Thoracic aorta (tissue), 2 donors: ENCODE results near the gene MOK. TPM values are rescaled to one million over a fixed set of nuclear protein-coding genes. Genes with fewer than 3 reads are reported as not detected.

Experiments used
- ATAC-seq: fragments of 150-250 bp; one replicate; pipeline ENCODE4 v1.8.0; 2017; ENCODE audit warnings: low read depth; ENCODE audit not compliant: insufficient number of reproducible peaks, low FRiP score
- DNase-seq: peaks from one replicate; pipeline ENCODE4 v3.0.0-alpha.2; 2020; ENCODE audit warnings: low spot score
- H3K27ac ChIP-seq, 2 donors: fragments of 200-600 bp; sonication (generic); 1 replicate in 1 of 2; 2 replicates in 1 of 2; pipeline ENCODE4 v1.5.1; 2016; ENCODE audit warnings: mild to moderate bottlenecking in 2 of 2, moderate library complexity in 2 of 2
- H3K27me3 ChIP-seq: fragments of 200-600 bp; sonication (generic); replicated peaks from 2 replicates; pipeline ENCODE4 v1.6.0; 2016; ENCODE audit warnings: mild to moderate bottlenecking; ENCODE audit not compliant: insufficient read depth
- H3K36me3 ChIP-seq: fragments of 200-600 bp; sonication (generic); one replicate; pipeline ENCODE4 v1.5.1; 2016
- H3K4me1 ChIP-seq, 2 donors: fragments of 200-600 bp; sonication (generic); 1 replicate in 1 of 2; 2 replicates in 1 of 2; pipeline versions ENCODE4 v1.5.1 to v1.6.0; 2016; ENCODE audit warnings: low read depth in 2 of 2, mild to moderate bottlenecking in 1 of 2; ENCODE audit not compliant: control insufficient read depth in 1 of 2
- H3K4me3 ChIP-seq: fragments of 200-600 bp; sonication (generic); 2 replicates; pipeline ENCODE4 v1.5.1; 2016; ENCODE audit warnings: mild to moderate bottlenecking
- H3K9me3 ChIP-seq: fragments of 200-600 bp; sonication (generic); 2 replicates; pipeline ENCODE4 v1.5.1; 2016
- CTCF ChIP-seq: fragments of 200-600 bp; sonication (generic); IDR thresholded peaks from one replicate; pipeline ENCODE4 v1.5.1; 2019; ENCODE audit warnings: antibody characterized with exemption
- total RNA-seq, 2 donors: library from RNA; depleted of rRNA; stranded (reverse); fragments of >200 nt; gene quantifications; one replicate each; pipeline versions ENCODE4 v1.1.0 to v1.2.3, GENCODE V29; 2016

The MOK gene
- total RNA-seq, 2 donors from 2014 or later, result 15.0 to 41.0 TPM

- ATAC-seq, result no peak
- Histone ChIP-seq H3K4me1 (no peaks in the 10 kb centered on the region), H3K27me3 (no peaks in the 10 kb centered on the region)
These were observed 81.3 kb downstream of the MOK start for GRCh38 chr14:102223682-102224081.

GRCh38 chr14:102222751-102223150 is 82.2 kb downstream of the MOK start:
- ATAC-seq (no peak), DNase-seq (no peak)
- Histone ChIP-seq H3K27ac (no peak overlapping the region), H3K4me3 (no peak overlapping the region), H3K36me3 (peaks cover 9% of the 10 kb centered on the region), H3K4me1 (no peaks in the 10 kb centered on the region), H3K9me3 (no peaks in the 10 kb centered on the region), H3K27me3 (no peaks in the 10 kb centered on the region)
- no peak for TF ChIP-seq CTCF

More at GRCh38 chr14:102223682-102224081, 81.3 kb downstream of the MOK start:
- Histone ChIP-seq H3K9me3 (no peaks in the 10 kb centered on the region), H3K27ac (no peak overlapping the region), H3K4me3 (no peak overlapping the region), H3K36me3 (peaks cover 9% of the 10 kb centered on the region)
- DNase-seq, result no peak
- no peak for TF ChIP-seq CTCF

- Histone ChIP-seq H3K9me3 (no peaks in the 10 kb centered on the region), H3K36me3 (peaks cover 9% of the 10 kb centered on the region), H3K27me3 (no peaks in the 10 kb centered on the region), H3K4me3 (no peak overlapping the region), H3K27ac (no peak overlapping the region), H3K4me1 (no peaks in the 10 kb centered on the region)
- DNase-seq (no peak), ATAC-seq (no peak)
- TF ChIP-seq CTCF, result no peak
These were observed 82.9 kb downstream of the MOK start for GRCh38 chr14:102222009-102222575.

GRCh38 chr14:102221026-102221425 is 83.9 kb downstream of the MOK start:
- peaks cover 8% of the 10 kb centered on the region for H3K36me3 ChIP-seq

GRCh38 chr14:102220031-102220430 is 84.9 kb downstream of the MOK start:
- no peak overlapping the region for H3K4me3 ChIP-seq
- H3K27ac ChIP-seq, result no peak overlapping the region
- no peak for TF ChIP-seq CTCF
- peaks cover 5% of the 10 kb centered on the region for H3K36me3 ChIP-seq
- H3K9me3 ChIP-seq, result no peaks in the 10 kb centered on the region
- ATAC-seq (no peak), DNase-seq (no peak)
- H3K4me1 ChIP-seq, result peaks cover 3 to 9% of the 10 kb centered on the region in 2 donors
- no peaks in the 10 kb centered on the region for H3K27me3 ChIP-seq

More at GRCh38 chr14:102221026-102221425, 83.9 kb downstream of the MOK start:
- H3K4me3 ChIP-seq, result no peak overlapping the region
- H3K9me3 ChIP-seq, result no peaks in the 10 kb centered on the region
- no peaks in the 10 kb centered on the region for H3K27me3 ChIP-seq
- ATAC-seq (no peak), DNase-seq (no peak)
- H3K4me1 ChIP-seq, result no peaks in the 10 kb centered on the region
- TF ChIP-seq CTCF, result no peak
- no peak overlapping the region for H3K27ac ChIP-seq
